Measurements from ENCODE around the gene SNU13.

- no peak for TF ChIP-seq POLR2A (IDR thresholded peaks at IDR 0.05)
- no peak for TF ChIP-seq POLR2AphosphoS5 (IDR thresholded peaks at IDR 0.05)
- no peak for TF ChIP-seq CTCF (IDR thresholded peaks at IDR 0.05)
These were observed 11.4 kb upstream of the SNU13 start for GRCh38 chr22:41700108-41700364.

All from sigmoid colon (tissue), 4 donors.